HG03045 (cell line): ENCODE measurements around the gene DENND5A.

Experiments
- ATAC-seq: cut with Tn5 transposase; IDR thresholded peaks from one replicate; pipeline ENCODE4 v1.9.1; 2021; ENCODE audit warnings: mild to moderate bottlenecking, moderate library complexity; ENCODE audit not compliant: unreplicated experiment

DENND5A gene

GRCh38 chr11:9265211-9266131 lies at the start of gene DENND5A:
DENND5A (minus strand) TSS chr11:9265350; CDS start chr11:9265069, 281 bp downstream.
- ATAC-seq: peak; percentile 51

GRCh38 chr11:9314291-9315077 lies 49.3 kb upstream of the DENND5A start, which contains the start of gene TMEM41B:
TMEM41B (minus strand) TSS chr11:9314593; CDS start chr11:9314441, 152 bp downstream.
- ATAC-seq: peak; percentile 97

GRCh38 chr11:9313648-9314290 lies 48.6 kb upstream of the DENND5A start:
- ATAC-seq: peak; percentile 14

GRCh38 chr11:9310485-9311090 lies 45.4 kb upstream of the DENND5A start:
- no peak for ATAC-seq

GRCh38 chr11:9304178-9304577 lies 39.0 kb upstream of the DENND5A start:
- no peak for ATAC-seq

- ATAC-seq: no peak
These were observed 37.3 kb upstream of the DENND5A start for GRCh38 chr11:9302448-9302847.

- ATAC-seq: no peak
These were observed 36.6 kb upstream of the DENND5A start for GRCh38 chr11:9301720-9302119.

GRCh38 chr11:9293646-9294045 lies 28.5 kb upstream of the DENND5A start:
- ATAC-seq: no peak

GRCh38 chr11:9285850-9286587 lies 20.9 kb upstream of the DENND5A start:
- no peak for ATAC-seq

- ATAC-seq: peak; percentile 90
These were observed 15.6 kb upstream of the DENND5A start for GRCh38 chr11:9280655-9281301.

GRCh38 chr11:9277176-9277575 lies 12.0 kb upstream of the DENND5A start:
- no peak for ATAC-seq

- no peak for ATAC-seq
These were observed 11.4 kb upstream of the DENND5A start for GRCh38 chr11:9276571-9276970.

- ATAC-seq: no peak
These were observed 9.5 kb upstream of the DENND5A start for GRCh38 chr11:9274499-9275258.

GRCh38 chr11:9273376-9274336 lies 8.5 kb upstream of the DENND5A start:
- ATAC-seq: no peak

GRCh38 chr11:9269492-9270013 lies 4.4 kb upstream of the DENND5A start:
- ATAC-seq: no peak

- ATAC-seq: no peak
These were observed 2.5 kb upstream of the DENND5A start for GRCh38 chr11:9267680-9268079.

- ATAC-seq: no peak
These were observed 1.8 kb upstream of the DENND5A start for GRCh38 chr11:9266926-9267325.
